Osteoblast (primary cell): ENCODE measurements around the gene PCSK5. TPM values are rescaled to one million over a fixed set of nuclear protein-coding genes. Genes with fewer than 3 reads are reported as not detected.

ENCODE experiments used
- DNase-seq: peaks from one replicate; pipeline ENCODE4 v3.0.0; 2011; ENCODE audit warnings: low spot score, mixed read lengths; ENCODE audit not compliant: insufficient read length; ENCODE audit errors: missing footprints
- H2AFZ ChIP-seq: 2 replicates; pipeline ENCODE4 v1.6.0; 2011; ENCODE audit warnings: mild to moderate bottlenecking, low read length
- H3K27ac ChIP-seq: 2 replicates; pipeline ENCODE4 v1.5.1; 2011; ENCODE audit warnings: mild to moderate bottlenecking, low read depth, low read length, moderate library complexity
- H3K27me3 ChIP-seq: 2 replicates; pipeline ENCODE4 v1.6.0; 2012; ENCODE audit warnings: mild to moderate bottlenecking, control low read depth, inconsistent platforms, low read length, moderate library complexity; ENCODE audit not compliant: insufficient read depth
- H3K36me3 ChIP-seq: 2 replicates; pipeline ENCODE4 v1.5.1; 2011; ENCODE audit warnings: mild to moderate bottlenecking, low read length, control low read depth, moderate library complexity; ENCODE audit not compliant: insufficient read depth
- H3K4me1 ChIP-seq: 2 replicates; pipeline ENCODE4 v1.5.1; 2011; ENCODE audit warnings: mild to moderate bottlenecking, low read length, control low read depth, moderate library complexity; ENCODE audit not compliant: insufficient read depth
- H3K4me2 ChIP-seq: 2 replicates; pipeline ENCODE4 v1.6.0; 2011; ENCODE audit warnings: mild to moderate bottlenecking, low read length; ENCODE audit not compliant: insufficient read depth
- H3K4me3 ChIP-seq: fragments of 200-600 bp; sonication (generic); 3 replicates; pipeline ENCODE4 v1.5.1; 2012; ENCODE audit warnings: mild to moderate bottlenecking, low read length, inconsistent platforms; ENCODE audit not compliant: insufficient read depth
- H3K79me2 ChIP-seq: 2 replicates; pipeline ENCODE4 v1.6.0; 2012; ENCODE audit warnings: mild to moderate bottlenecking, low read length, control low read depth, inconsistent platforms; ENCODE audit not compliant: insufficient read depth
- H3K9me3 ChIP-seq: 2 replicates; pipeline ENCODE4 v1.5.1; 2011; ENCODE audit warnings: low read depth, low read length, control low read depth
- H4K20me1 ChIP-seq: 2 replicates; pipeline ENCODE4 v1.6.0; 2012; ENCODE audit warnings: mild to moderate bottlenecking, low read length, control low read depth; ENCODE audit not compliant: insufficient read depth
- CTCF ChIP-seq: IDR thresholded peaks from 2 replicates; pipeline ENCODE4 v1.5.1; 2011; ENCODE audit warnings: mild to moderate bottlenecking, low read depth, low read length, moderate library complexity; ENCODE audit errors: extremely low read depth
- total RNA-seq: library from RNA; depleted of rRNA; stranded (reverse); fragments of >200 nt; gene quantifications from 2 replicates; pipeline ENCODE4 v1.2.3, GENCODE V29; 2012

The PCSK5 gene
- total RNA-seq, 1 donor: 14.5 TPM

- H3K4me3 ChIP-seq: no peak overlapping the region
- no peak for DNase-seq
- no peaks in the 10 kb centered on the region for H3K9me3 ChIP-seq
- H3K4me1 ChIP-seq: no peaks in the 10 kb centered on the region
- no peak overlapping the region for H3K27ac ChIP-seq
- TF ChIP-seq CTCF: no peak
- H3K79me2 ChIP-seq: no peaks in the 10 kb centered on the region
- no peaks in the 10 kb centered on the region for H4K20me1 ChIP-seq
- H3K4me2 ChIP-seq: no peak overlapping the region
- no peak overlapping the region for H2AFZ ChIP-seq
- H3K27me3 ChIP-seq: no peaks in the 10 kb centered on the region
- no peaks in the 10 kb centered on the region for H3K36me3 ChIP-seq
These were observed 253.4 kb downstream of the PCSK5 start for GRCh38 chr9:76143834-76144233.

GRCh38 chr9:76150013-76150412 lies 259.5 kb downstream of the PCSK5 start:
- no peaks in the 10 kb centered on the region for H3K27me3 ChIP-seq
- no peaks in the 10 kb centered on the region for H3K36me3 ChIP-seq
- TF ChIP-seq CTCF: no peak
- H2AFZ ChIP-seq: no peak overlapping the region
- no peaks in the 10 kb centered on the region for H3K9me3 ChIP-seq
- H4K20me1 ChIP-seq: no peaks in the 10 kb centered on the region
- DNase-seq: no peak
- H3K79me2 ChIP-seq: no peaks in the 10 kb centered on the region
- no peak overlapping the region for H3K4me2 ChIP-seq
- H3K4me1 ChIP-seq: no peaks in the 10 kb centered on the region
- no peak overlapping the region for H3K27ac ChIP-seq
- no peak overlapping the region for H3K4me3 ChIP-seq

GRCh38 chr9:76151267-76151666 lies 260.8 kb downstream of the PCSK5 start:
- Histone ChIP-seq H3K27me3 (no peaks in the 10 kb centered on the region), H3K4me3 (no peak overlapping the region), H2AFZ (no peak overlapping the region), H3K4me2 (no peak overlapping the region), H3K9me3 (no peaks in the 10 kb centered on the region), H3K27ac (no peak overlapping the region), H3K4me1 (no peaks in the 10 kb centered on the region), H3K36me3 (no peaks in the 10 kb centered on the region), H3K79me2 (no peaks in the 10 kb centered on the region), H4K20me1 (no peaks in the 10 kb centered on the region)
- TF ChIP-seq CTCF: no peak
- DNase-seq: no peak

GRCh38 chr9:76153339-76153738 lies 262.9 kb downstream of the PCSK5 start:
- Histone ChIP-seq H3K4me3 (no peak overlapping the region), H3K36me3 (no peaks in the 10 kb centered on the region), H3K9me3 (no peaks in the 10 kb centered on the region), H3K4me2 (no peak overlapping the region), H3K79me2 (no peaks in the 10 kb centered on the region), H3K4me1 (no peaks in the 10 kb centered on the region), H3K27ac (no peak overlapping the region), H4K20me1 (no peaks in the 10 kb centered on the region), H2AFZ (no peak overlapping the region), H3K27me3 (no peaks in the 10 kb centered on the region)
- no peak for DNase-seq
- no peak for TF ChIP-seq CTCF
